SK-N-SH treated with all-trans-retinoic acid at 6 μM for 48 hours (cell line): ENCODE results near the gene FBN3.

ENCODE experiments used
- PATZ1 ChIP-seq: fragments of 250-450 bp; sonication (Bioruptor Pico); IDR thresholded peaks from 2 replicates; pipeline ENCODE4 v1.8.0; 2020; ENCODE audit warnings: mild to moderate bottlenecking, moderate library complexity, borderline replicate concordance
- TF ChIP-seq, protein P1 (sequence below): fragments of 250-450 bp; sonication (Bioruptor Pico); IDR thresholded peaks from 2 replicates; pipeline ENCODE4 v1.5.1; 2020; ENCODE audit warnings: low read depth, mild to moderate bottlenecking, moderate library complexity

DNA sequence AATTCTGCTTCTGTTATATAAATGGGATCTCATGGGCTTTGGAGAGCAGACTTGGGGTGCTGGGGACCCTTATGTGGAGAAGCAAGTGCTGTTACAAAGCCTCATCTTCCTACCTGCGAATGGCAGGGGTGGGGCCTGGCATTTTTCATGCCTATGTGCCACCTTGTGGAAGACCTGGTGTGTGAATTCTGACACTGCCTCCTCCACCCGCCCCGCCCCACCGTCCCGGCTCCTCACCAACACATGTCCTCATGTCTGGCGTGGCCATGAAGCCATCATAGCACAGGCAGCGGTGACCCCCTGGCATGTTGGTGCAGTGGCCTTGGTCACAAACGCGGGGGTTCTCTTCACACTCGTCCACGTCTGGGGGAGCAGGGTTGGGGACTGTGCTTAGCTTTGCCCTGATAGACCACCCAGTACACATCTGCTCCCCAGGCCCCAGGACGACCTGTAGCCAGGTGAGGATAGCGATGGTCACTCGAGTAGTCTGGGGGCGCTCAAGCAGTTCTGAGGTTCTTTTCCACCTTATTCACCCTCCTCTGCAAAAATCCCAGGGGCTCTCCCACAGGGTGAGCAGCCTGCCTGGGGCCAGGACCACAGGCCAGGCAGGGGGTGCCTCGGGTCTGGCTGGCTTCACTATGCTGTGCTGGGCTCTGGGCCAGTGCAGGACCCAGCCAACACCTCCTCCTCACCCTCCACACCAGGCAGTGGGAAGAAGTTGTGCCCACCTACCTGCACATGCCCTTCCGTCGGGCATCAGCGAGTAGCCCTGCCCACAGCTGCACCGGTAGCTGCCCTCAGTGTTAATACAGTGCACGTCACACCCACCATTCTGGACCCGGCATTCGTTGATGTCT is 32.7 kb downstream of the FBN3 start:
- TF ChIP-seq, protein P1, sequence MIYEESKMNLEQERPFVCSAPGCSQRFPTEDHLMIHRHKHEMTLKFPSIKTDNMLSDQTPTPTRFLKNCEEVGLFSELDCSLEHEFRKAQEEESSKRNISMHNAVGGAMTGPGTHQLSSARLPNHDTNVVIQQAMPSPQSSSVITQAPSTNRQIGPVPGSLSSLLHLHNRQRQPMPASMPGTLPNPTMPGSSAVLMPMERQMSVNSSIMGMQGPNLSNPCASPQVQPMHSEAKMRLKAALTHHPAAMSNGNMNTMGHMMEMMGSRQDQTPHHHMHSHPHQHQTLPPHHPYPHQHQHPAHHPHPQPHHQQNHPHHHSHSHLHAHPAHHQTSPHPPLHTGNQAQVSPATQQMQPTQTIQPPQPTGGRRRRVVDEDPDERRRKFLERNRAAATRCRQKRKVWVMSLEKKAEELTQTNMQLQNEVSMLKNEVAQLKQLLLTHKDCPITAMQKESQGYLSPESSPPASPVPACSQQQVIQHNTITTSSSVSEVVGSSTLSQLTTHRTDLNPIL (CRISPR knock-in tag), result no peak
- no peak for TF ChIP-seq PATZ1 (CRISPR knock-in tag)
